Right ventricle myocardium superior (tissue), 1 donor: ENCODE data around the gene ABLIM2. TPM values are rescaled to one million over a fixed set of nuclear protein-coding genes. Genes with fewer than 3 reads are reported as not detected.

Source experiments
- ATAC-seq: fragments of 200-7000 bp; cut with Tn5 transposase; one replicate; pipeline ENCODE4 v1.9.1; 2020; ENCODE audit warnings: mild to moderate bottlenecking; ENCODE audit not compliant: poor library complexity
- DNase-seq: peaks from one replicate; pipeline ENCODE4 v3.0.0-alpha.2; 2020
- intact Hi-C: fragments of 100-400 bp; cut with DNase I; formaldehyde crosslinking; loops from one replicate; pipeline ENCODE4 v1.11.2; 2022
- total RNA-seq: library from RNA; stranded (reverse); fragmentation: NEBNext Ultra II Directional; extraction: Animal tissue kit (Norgen Biotek cat#: 25700); gene quantifications from one replicate; pipeline ENCODE4 v1.2.1, GENCODE V29; 2021
- donor health status: DM: no; HTN: yes; CAD: no; lungs with severe emphysema.

ABLIM2 gene
- total RNA-seq, 1 donor from 2014 or later = 26.8 TPM

- ATAC-seq (no peak), DNase-seq (no peak)
- intact Hi-C loops = no loop called here
These were observed 125.4 kb downstream of the ABLIM2 start for GRCh38 chr4:8033067-8033755.

DNA sequence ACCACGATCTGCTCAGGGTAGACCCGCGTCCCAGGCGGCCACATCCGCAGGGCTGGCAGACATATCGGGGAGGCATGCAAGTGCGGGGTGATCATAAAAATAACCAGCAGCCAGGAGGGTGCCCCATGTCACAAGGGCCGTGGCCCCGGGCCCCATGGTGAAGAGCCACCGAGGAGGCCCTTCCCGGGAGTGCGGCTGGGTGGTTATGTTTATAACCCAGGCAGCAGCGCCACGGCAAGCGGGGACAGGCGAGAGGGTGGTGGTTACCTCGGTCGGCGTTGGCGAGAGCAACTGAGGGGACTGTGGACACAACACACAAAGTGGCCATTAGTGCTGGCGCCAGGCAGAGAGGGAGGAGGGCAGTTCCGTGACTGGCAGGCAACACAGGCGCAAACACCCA, 126.2 kb downstream of the ABLIM2 start:
- DNase-seq (no peak), ATAC-seq (no peak)
- intact Hi-C loops = no loop called here

DNA sequence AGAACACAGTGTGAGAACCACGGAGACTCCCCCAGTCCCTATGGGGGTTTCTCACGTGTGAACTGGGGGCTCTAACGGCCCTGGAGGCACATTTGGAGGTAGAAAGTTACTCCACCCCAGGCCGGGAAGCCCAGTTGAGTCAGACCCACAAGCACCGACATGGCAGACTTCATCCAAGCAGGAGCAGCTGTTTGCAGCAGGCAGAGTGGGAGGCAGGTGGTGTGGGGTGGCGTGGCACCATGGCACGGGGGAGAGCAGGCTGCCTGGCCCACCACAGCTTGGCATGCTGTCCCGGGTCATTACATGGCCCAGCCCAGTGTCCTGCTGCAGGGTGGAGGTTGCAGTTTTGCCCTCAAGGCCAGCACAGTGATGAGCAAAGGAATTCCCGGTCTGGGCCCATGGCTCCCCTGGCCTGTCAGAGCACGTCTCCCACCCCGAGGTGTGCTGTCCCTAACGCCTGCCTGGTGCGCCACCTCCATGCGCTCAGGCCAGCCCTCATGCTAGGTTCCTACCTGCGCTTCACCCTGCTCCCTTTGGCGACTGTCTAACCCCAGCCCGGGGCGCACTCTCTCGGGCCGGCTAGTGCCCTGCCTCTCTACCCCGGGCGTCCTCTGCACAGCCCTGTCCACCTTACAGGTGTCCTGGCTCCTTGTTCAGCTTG, 128.4 kb downstream of the ABLIM2 start:
- DNase-seq = no peak
- intact Hi-C loops = no loop called here
- ATAC-seq = no peak

- intact Hi-C loops = no loop called here
- DNase-seq (no peak), ATAC-seq (no peak)
These were observed 128.9 kb downstream of the ABLIM2 start for GRCh38 chr4:8029689-8030088.

DNA sequence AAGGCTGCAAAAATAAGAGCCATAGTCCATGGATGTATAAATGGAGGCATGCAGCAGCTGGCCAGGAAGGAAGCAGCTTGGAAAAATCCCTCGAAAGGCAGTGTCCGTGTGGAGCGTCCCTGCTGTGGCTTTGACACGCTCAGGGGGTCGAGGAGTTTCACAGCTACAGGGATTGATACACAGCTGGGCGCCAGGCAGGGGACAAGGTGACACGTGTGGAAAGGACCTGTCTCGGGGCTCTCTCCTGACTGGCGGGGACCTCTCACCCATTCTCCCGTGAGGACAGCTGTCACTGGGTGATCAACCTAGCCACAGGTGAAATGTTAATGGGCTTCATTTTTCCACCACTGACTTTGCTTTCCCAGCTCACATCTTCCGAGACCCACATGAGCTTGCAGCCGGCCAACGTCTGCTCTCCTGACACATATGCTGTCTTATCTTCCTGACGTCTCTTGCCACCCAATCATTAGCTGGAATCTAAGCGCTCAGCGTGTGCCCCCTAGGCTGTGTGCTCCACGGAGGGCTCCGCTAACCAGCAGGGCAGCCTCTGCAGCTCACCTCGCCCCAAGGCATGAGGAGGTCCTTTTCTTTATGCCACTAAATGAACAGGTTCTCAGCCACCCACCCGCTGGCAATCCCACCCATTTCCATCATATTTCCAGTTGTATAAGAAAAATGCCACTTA, 129.6 kb downstream of the ABLIM2 start:
- no peak for ATAC-seq
- intact Hi-C loops = no loop called here

GRCh38 chr4:8028368-8028767, 130.2 kb downstream of the ABLIM2 start:
- ATAC-seq = no peak
- intact Hi-C loops = no loop called here

More for the DNA sequence above, 129.6 kb downstream of the ABLIM2 start:
- no peak for DNase-seq

DNA sequence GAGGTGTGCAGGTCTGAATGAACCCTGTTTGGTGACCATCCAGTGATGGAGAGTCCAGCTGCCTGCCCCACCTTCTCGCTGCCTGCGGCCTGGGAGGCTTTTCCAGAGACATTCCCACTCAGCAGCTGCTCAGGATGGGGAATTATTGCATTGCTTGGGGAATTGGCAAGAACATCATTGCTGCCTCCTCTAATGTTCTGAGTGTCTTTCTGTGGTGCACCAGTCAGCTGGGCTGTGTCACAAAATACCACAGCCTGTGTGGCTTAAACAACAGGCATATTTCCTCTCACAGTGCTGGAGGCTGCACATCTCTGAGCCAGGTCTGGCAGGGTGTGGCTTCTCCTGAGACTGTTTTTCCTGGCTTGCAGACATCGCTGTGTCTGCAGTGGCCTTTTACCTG, 132.2 kb downstream of the ABLIM2 start:
- DNase-seq (no peak), ATAC-seq (no peak)

More at GRCh38 chr4:8028368-8028767, 130.2 kb downstream of the ABLIM2 start:
- no peak for DNase-seq

DNA sequence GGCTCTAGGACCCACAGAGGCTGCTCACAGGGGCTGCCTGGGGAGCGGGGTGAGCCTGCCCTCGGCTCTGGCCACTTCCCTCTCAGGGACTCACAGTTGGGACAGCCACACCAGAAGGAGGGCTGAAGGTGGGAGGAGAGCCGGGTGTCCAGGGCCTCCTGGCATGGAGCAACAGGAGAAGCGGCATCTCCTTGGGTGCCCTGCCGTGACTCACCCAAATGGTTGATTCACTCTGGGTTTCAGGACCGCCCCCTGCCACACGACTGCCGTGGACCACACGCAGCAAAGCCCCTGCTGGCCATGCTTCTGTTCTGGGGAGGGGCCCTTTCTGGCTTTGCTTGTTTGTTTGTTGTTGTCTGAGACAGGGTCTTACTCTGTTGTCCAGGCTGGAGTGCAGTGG, 132.9 kb downstream of the ABLIM2 start:
- DNase-seq (no peak), ATAC-seq (no peak)
- intact Hi-C loops = no loop called here

More for the DNA sequence above, 132.2 kb downstream of the ABLIM2 start:
- intact Hi-C loops = no loop called here

DNA sequence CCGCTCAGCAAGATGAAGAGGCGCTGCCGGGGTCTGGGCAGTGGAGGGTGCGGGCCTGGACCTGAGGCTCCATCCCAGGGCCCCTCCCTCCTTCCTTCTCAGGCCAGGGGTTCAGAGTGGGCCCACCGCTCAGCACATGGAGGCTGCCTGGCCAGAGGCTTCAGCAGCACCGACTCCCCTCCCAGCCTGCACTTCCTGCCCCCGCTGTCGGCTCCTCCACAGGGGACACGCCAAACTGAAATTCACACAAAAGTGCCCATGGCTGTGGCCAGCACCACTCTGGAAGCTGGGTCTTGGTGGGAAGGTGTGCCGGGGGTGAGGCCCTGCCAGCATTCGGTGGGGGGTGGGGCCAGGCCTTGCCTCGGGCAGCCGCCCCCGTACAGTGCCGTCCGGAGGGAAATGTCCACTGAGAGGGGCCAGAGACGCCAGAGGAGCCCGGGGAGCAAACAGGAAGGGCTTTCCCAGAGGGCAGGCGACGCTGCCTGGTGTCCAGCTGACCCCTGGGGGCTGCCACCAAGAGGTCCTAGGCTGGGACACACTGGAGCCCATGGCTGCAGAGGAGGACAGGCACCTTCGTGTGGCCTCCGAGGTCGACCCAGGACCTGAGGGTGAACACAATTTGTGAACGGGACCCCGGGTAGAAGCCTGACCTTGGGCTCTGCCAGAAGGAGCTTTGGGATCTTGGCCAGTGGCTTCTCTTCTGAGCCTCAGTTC, 134.4 kb downstream of the ABLIM2 start:
- ATAC-seq (no peak), DNase-seq (no peak)
- intact Hi-C loops = no loop called here

DNA sequence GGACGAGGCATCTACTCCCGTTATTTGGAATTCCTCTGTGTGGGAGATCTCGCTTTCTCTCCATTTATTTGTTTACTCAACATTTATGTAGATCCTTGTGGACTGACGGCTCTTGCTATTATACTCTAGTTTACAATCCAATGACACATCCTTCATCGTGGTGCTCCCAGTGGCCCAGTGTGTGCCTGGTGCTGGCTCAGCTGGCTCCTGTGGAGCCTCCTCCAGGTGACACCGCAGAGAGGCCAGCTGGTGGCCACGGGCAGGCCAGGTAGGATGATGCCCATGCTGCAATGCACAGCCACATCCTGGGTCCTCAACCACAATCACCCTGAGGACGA, 134.9 kb downstream of the ABLIM2 start:
- no peak for DNase-seq
- no peak for ATAC-seq
- intact Hi-C loops = no loop called here

- no peak for ATAC-seq
- no peak for DNase-seq
- intact Hi-C loops = no loop called here
These were observed 135.6 kb downstream of the ABLIM2 start for GRCh38 chr4:8022767-8023695.

GRCh38 chr4:8021796-8022195, 136.8 kb downstream of the ABLIM2 start:
- intact Hi-C loops = no loop called here
- ATAC-seq = no peak
- no peak for DNase-seq

- ATAC-seq (no peak), DNase-seq (no peak)
- intact Hi-C loops = no loop called here
These were observed 138.9 kb downstream of the ABLIM2 start for GRCh38 chr4:8019396-8020365.

GRCh38 chr4:8016527-8016926, 142.1 kb downstream of the ABLIM2 start:
- ATAC-seq (no peak), DNase-seq (no peak)
- intact Hi-C loops = no loop called here

GRCh38 chr4:8015512-8015911, 143.1 kb downstream of the ABLIM2 start:
- ATAC-seq (no peak), DNase-seq (no peak)
- intact Hi-C loops = no loop called here

DNA sequence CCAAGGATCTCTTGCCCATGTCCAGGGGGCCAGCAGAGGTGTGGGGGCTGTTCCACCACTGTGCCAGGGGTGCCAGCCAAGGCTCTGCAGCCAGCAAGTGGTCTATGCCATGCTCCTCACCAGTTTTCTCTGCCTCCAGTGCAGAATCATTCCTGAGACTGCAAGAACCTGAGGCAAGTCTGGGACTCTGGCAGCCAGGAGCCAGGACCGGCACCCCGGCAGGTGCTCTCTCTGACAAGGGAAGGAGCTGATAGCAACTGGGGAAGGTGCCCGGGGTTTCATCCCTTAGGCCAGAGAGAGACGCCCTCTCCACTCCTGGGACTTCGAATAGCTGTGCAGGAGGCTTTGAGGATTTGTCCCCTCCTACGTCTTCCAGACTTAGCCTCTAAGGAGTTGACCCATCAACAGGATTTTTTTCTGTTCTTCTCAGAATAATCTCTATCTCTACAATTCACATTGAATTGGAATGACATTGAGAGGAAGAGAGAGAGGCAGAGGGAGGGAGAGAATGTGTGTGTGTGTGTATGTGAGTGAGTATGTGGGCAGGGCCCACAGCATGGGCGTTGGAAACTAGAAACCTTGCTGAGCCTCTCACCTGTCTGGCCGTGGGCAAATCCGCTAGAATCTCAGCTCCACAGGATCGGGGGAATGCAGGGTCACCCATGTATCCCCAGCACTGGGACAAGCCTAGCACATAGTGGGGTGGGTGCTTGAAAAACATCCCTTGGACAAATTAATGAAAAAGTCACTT, 144.5 kb downstream of the ABLIM2 start:
- intact Hi-C loops = no loop called here
- DNase-seq = no peak
- no peak for ATAC-seq

DNA sequence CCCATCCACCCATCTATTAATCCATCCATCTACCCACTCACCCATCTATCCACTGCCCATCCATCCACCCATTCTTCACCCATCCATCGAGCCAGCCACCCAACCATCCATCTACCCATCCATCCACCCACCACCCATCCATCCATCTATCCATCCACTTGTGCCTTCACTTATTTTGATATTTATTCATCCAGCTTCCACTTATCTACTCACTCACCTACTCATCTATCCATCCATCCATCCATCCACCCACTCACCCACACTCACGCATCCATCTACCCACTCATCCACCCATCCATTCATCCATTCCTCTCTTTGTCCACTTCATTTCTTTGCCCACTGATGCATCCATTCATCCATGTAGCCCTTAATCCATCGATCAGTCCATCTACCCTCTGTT, 146.1 kb downstream of the ABLIM2 start:
- no peak for ATAC-seq
- DNase-seq = no peak
- intact Hi-C loops = no loop called here
